HG03439 (cell line): Measurements from ENCODE around the gene BPTF.
"Not testable (repeated sequence)": the region's sequence is repeated elsewhere in the genome, so short reads cannot be mapped to it uniquely, and the experiment has no call there.

Source experiments
- ATAC-seq: cut with Tn5 transposase; IDR thresholded peaks from one replicate; pipeline ENCODE4 v1.9.1; 2021; ENCODE audit warnings: mild to moderate bottlenecking, moderate library complexity; ENCODE audit not compliant: unreplicated experiment

The BPTF gene

DNA sequence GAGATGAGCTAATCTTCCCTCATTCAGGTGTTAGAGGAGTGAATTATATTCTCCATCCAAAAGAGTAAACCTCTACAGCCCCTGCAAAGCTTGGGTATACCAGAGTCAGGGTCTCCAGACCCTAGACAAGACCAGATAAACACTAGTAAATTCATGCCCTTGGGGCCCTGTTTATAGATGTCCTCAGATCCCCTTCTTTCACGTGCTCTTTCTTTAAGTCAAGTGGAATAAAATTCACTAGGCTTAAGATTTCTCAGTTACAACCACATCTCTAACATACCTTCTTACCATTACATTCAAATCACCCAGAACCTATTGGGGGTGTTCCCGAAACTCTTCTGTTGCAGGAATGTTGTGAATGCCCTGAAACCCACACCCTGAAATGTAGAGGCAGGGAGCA, 173.2 kb downstream of the BPTF start:
- ATAC-seq = no peak

DNA sequence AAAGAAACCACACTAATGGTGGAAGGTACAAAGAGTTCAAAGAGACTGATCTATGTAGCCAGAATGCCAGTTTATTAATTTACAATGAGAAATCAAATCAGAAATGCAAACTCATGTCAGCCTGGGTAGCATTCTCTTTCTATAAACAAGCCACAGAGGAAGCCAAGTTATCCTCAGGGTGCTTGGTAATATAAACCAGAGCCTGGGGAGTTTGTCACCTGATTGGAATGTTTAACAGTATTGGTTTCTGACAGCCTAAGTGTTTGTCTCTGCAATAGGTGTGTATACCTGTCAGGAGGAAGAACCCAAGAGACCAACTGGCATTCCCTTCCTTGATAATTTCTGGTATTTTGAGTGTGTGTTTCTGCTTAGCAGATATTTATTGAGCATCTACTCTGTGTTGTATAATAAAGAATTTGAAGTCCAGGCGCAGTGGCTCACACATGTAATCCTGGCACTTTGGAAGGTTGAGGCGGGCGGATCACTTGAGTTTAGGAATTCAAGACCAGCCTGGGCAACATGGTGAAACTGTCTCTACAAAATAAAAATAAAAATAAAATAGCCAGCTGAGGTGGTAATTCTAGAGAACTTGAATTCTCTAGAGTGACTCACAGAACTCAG, 174.1 kb downstream of the BPTF start:
- no peak for ATAC-seq

DNA sequence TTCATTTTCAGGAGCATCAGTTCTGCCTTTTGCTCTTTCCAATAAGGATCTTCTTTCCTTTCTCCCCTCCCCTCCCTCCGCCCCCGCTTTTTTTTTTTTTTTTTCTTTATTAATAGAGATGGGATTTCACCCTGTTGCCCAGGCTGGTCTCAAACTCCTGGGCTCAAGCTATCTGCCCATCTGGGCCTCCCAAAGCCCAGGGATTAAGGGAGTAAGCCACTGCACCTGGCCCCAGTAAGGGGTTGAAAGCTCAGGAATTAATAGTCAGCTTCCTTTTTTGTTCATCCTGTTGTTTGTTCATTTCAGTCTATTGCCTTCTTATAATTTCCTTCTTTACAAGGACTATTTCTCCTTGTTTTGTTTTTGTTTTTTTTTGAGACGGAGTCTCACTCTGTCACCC, 178.9 kb downstream of the BPTF start:
- ATAC-seq = no peak

- no peak for ATAC-seq
Measured at GRCh38 chr17:68006797-68007196, 181.5 kb downstream of the BPTF start.

DNA sequence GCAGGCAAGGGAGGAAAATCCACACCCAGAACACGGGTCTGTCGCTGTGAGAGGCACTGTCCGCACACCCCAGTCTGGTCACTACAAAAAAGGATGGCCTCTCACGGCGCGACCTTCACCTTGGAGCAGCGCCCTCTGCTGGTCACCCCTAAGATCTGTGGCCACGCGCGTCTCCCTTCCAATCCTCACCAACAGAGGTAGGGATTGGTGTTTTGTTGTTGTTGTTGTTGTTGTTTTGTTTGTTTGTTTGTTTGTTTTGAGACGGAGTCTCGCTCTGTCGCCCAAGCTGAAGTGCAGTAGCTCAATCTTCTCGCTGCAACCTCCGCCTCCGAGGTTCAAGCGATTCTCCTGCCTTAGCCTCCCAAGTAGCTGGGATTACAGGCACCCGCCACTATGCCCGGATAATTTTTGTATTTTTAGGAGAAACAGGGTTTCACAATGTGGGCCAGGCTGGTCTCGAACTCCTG, 185.9 kb downstream of the BPTF start:
- no peak for ATAC-seq

DNA sequence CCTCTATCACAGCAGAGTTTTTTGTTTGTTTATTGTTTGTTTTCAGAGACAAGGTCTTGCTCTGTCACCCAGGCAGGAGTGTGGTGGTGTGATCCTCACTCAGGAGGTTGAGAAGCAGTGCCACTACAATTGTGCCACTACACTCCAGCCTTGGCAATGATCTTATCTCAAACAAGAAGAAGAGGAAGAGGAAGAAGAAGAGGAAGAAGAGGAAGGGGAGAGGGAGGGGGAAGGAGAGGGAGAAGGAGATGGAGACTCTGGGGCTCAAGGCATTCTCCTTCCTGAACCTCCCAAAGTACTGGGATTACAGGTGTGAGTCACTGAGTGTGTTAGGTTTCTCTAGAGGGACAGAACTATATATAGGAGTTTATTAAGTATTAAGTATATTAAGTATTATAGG, 188.1 kb downstream of the BPTF start:
- ATAC-seq = no peak

- no peak for ATAC-seq
Measured at GRCh38 chr17:68015081-68015723, 189.9 kb downstream of the BPTF start.

- ATAC-seq = no peak
Measured at GRCh38 chr17:68016838-68017237, 191.5 kb downstream of the BPTF start.

DNA sequence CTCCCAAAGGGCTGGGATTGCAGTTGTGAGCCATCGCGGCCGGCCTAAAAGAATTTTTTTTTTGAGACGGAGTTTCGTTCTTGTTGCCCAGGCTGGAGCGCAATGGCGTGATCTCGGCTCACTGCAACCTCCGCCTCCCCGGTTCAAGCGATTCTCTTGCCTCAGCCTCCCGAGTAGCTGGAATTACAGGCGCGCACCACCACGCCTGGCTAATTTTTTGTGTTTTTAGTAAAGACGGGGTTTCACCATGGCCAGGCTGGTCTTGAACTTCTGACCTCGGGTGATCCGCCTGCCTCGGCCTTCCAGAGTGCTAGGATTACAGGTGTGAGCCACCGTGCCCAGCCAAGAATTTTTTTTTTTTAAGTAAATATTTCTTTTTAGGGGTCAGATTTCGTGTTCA, 193.2 kb downstream of the BPTF start:
- not testable (repeated sequence) for ATAC-seq

DNA sequence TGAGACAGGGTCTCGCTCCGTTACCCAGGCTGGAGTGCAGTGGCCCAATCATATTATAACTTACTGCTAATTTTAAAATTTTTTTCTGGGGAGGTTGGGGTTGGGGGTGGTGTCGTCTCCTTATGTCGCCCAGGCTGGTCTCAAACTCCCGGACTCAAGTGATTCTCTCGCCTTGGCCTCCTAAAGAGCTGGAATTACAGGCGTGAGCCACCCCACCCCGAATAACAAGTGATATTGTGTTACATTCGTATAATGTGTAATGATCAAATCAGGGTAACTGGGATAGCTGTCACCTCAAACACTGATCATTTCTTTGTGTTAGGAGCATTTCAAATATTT, 194.0 kb downstream of the BPTF start:
- ATAC-seq = no peak

GRCh38 chr17:68019675-68020408, 194.5 kb downstream of the BPTF start:
- peak; percentile 84 for ATAC-seq

DNA sequence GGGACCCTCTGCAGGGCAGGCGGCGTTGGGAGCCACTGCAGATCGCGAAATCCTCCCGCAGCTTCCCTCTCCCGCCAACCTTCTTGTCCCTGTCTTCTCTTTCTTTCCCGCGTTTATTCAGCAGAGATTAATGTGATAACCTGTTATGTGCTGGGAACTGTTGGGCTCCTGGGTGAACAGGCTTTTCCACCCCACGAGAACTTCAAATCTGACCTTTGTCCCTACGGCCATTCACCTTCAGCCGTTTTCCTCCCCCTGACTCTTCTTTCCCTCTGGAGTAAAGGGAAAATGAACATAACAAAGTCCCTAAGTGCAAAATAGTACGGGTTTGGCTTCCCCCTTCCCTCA, 195.1 kb downstream of the BPTF start:
- ATAC-seq = peak; percentile 3

DNA sequence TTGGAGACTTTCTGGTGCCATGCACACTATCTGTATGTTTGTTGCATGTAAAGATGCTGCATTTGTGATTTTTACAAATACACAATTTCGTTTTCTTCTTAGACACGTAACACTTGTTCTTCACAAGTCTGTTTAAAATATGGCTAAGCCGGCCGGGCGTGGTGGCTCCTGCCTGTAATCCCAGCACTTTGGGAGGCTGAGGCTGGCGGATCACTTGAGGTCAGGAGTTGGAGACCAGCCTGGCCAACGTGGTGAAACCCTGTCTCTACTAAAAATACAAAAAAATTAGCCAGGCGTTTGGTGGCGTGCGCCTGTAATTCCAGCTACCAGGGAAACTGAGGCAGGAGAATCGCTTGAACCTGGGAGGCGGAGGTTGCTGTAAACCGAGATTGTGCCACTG, 195.5 kb downstream of the BPTF start:
- not testable (repeated sequence) for ATAC-seq

DNA sequence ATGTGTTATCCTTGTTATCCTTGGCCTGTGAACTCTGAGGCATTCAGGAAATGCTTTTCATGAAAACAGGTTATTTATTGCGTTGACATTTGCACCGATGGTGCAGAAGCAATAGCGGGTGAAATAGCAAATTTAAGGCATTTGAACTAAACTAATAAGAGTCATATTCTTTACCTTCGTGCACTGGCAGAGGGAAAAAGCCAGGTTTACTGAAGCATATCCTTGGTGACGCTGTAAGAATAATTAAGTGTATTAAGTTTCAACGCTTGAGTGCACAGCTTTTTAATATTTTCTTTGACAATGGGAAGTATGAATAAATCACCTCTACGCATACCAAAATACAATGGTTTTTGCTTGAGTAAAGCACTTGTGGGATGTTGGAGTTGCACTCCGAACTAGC, 196.7 kb downstream of the BPTF start:
- no peak for ATAC-seq

DNA sequence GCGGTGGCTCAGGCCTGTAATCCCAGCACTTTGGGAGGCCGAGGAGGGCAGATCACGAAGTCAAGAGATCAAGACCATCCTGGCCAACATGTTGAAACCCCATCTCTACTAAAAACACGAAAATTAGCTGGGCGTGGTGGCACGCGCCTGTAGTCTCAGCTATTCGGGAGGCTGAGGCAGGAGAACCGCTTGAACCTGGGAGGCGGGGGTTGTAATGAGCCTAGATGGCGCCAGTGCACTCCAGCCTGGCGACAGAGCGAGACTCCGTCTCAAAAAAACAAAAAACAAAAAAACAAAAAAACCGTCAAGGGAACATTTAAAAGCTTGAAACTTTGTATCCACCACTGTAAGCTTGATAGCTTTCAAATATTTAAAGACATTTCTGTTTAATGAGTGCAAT, 197.2 kb downstream of the BPTF start:
- not testable (repeated sequence) for ATAC-seq

GRCh38 chr17:68029512-68030215, 204.4 kb downstream of the BPTF start:
- ATAC-seq = no peak
